Neural cell (in vitro differentiated cells): ENCODE results near the gene KMT2D. TPM values are rescaled to one million over a fixed set of nuclear protein-coding genes. Genes with fewer than 3 reads are reported as not detected.

Experiments used
- H2AFZ ChIP-seq: fragments of 200-600, 300-800 bp; sonication (generic), shearing (Covaris generic); 2 replicates; pipeline ENCODE4 v1.6.0; 2014; ENCODE audit warnings: low read depth, mild to moderate bottlenecking, antibody characterized with exemption, low read length, moderate library complexity
- H3F3A ChIP-seq: fragments of 200-600 bp; shearing (Covaris generic); 2 replicates; pipeline ENCODE4 v1.6.1; 2016; ENCODE audit warnings: mild to moderate bottlenecking, moderate library complexity, mixed read lengths, antibody characterized with exemption, low read length; ENCODE audit not compliant: insufficient read depth, poor library complexity, severe bottlenecking
- H3K27ac ChIP-seq: fragments of 200-600, 300-800 bp; sonication (generic), shearing (Covaris generic); 2 replicates; pipeline ENCODE4 v1.5.1; 2014; ENCODE audit warnings: mild to moderate bottlenecking, low read length, moderate library complexity
- H3K27me3 ChIP-seq: fragments of 300-800, 200-600 bp; sonication (generic), shearing (Covaris generic); 2 replicates; pipeline ENCODE4 v1.6.0; 2014; ENCODE audit warnings: mild to moderate bottlenecking, low read depth, low read length, moderate library complexity; ENCODE audit not compliant: insufficient read depth
- H3K36me3 ChIP-seq: fragments of 300-800, 200-600 bp; sonication (generic), shearing (Covaris generic); 2 replicates; pipeline ENCODE4 v1.5.1; 2014; ENCODE audit warnings: mild to moderate bottlenecking, antibody characterized with exemption, low read length, moderate library complexity; ENCODE audit not compliant: insufficient read depth
- H3K4me2 ChIP-seq: fragments of 300-800, 200-600 bp; sonication (generic), shearing (Covaris generic); 2 replicates; pipeline ENCODE4 v1.6.0; 2014; ENCODE audit warnings: mild to moderate bottlenecking, low read length
- H3K4me3 ChIP-seq: fragments of 300-800, 200-600 bp; sonication (generic), shearing (Covaris generic); 2 replicates; pipeline ENCODE4 v1.5.1; 2014; ENCODE audit warnings: mild to moderate bottlenecking, low read length, moderate library complexity
- H3K79me2 ChIP-seq: fragments of 200-600 bp; shearing (Covaris generic); replicated peaks from 2 replicates; pipeline ENCODE4 v1.6.0; 2014; ENCODE audit warnings: mild to moderate bottlenecking, low read length, moderate library complexity; ENCODE audit not compliant: insufficient read depth
- H3K9ac ChIP-seq: fragments of 300-800, 200-600 bp; sonication (generic), shearing (Covaris generic); 2 replicates; pipeline ENCODE4 v1.6.1; 2016; ENCODE audit warnings: mild to moderate bottlenecking, low read length, mixed read lengths
- H3K9me2 ChIP-seq: fragments of 200-600 bp; shearing (Covaris generic); 2 replicates; pipeline ENCODE4 v1.6.1; 2016; ENCODE audit warnings: mild to moderate bottlenecking, low read length, mixed read lengths; ENCODE audit not compliant: insufficient read depth
- H3K9me3 ChIP-seq: fragments of 200-600, 300-800 bp; sonication (generic), shearing (Covaris generic); 2 replicates; pipeline ENCODE4 v1.6.1; 2016; ENCODE audit warnings: mild to moderate bottlenecking, mixed run types, low read length, moderate library complexity, mixed read lengths
- H4K20me1 ChIP-seq: fragments of 200-600 bp; shearing (Covaris generic); 2 replicates; pipeline ENCODE4 v1.6.1; 2016; ENCODE audit warnings: mild to moderate bottlenecking, mixed run types; ENCODE audit not compliant: insufficient read depth
- EP300 ChIP-seq: fragments of 450-650 bp; conservative IDR thresholded peaks from 2 replicates; pipeline ENCODE4 v1.6.1; 2014; ENCODE audit warnings: antibody characterized with exemption, mild to moderate bottlenecking, moderate library complexity; ENCODE audit not compliant: poor library complexity, severe bottlenecking
- EZH2 ChIP-seq: fragments of 200-600, 300-800 bp; shearing (Covaris generic), sonication (generic); IDR thresholded peaks from 2 replicates; pipeline ENCODE4 v1.6.1; 2014; ENCODE audit warnings: antibody characterized with exemption, low read length, borderline replicate concordance, mild to moderate bottlenecking; ENCODE audit not compliant: insufficient read depth, poor library complexity, severe bottlenecking
- MXI1 ChIP-seq: fragments of 450-650 bp; conservative IDR thresholded peaks from 2 replicates; pipeline ENCODE4 v1.6.1; 2014; ENCODE audit warnings: antibody characterized with exemption, mild to moderate bottlenecking; ENCODE audit not compliant: poor library complexity, severe bottlenecking
- POLR2AphosphoS5 ChIP-seq: IDR thresholded peaks from 2 replicates; pipeline ENCODE4 v1.6.1; 2012
- RAD21 ChIP-seq: fragments of 450-650 bp; conservative IDR thresholded peaks from 2 replicates; pipeline ENCODE4 v1.6.1; 2014; ENCODE audit warnings: antibody characterized with exemption, mild to moderate bottlenecking, moderate library complexity
- SMC3 ChIP-seq: fragments of 450-650 bp; conservative IDR thresholded peaks from 2 replicates; pipeline ENCODE4 v1.6.1; 2014; ENCODE audit warnings: antibody characterized with exemption, mild to moderate bottlenecking, moderate library complexity; ENCODE audit not compliant: poor library complexity
- TAF1 ChIP-seq: IDR thresholded peaks from 2 replicates; pipeline ENCODE4 v1.6.1; 2012; ENCODE audit warnings: low read depth
- polyA plus RNA-seq: library from polyadenylated mRNA; depleted of rRNA; stranded (reverse); fragments of >200 nt; gene quantifications from 2 replicates; pipeline ENCODE4 v1.2.3, GENCODE V29; 2014
- TF ChIP-seq, protein P1 (sequence below): fragments of 450-650 bp; IDR thresholded peaks from 2 replicates; pipeline ENCODE4 v1.5.1; 2014; ENCODE audit warnings: antibody characterized with exemption, mild to moderate bottlenecking, moderate library complexity; ENCODE audit not compliant: poor library complexity, severe bottlenecking
- TF ChIP-seq, protein P2 (sequence below): IDR thresholded peaks from 2 replicates; pipeline ENCODE4 v1.6.1; 2012; ENCODE audit warnings: borderline replicate concordance

The KMT2D gene
- polyA plus RNA-seq, 1 donor from 2014 or later = 15.8 TPM

DNA sequence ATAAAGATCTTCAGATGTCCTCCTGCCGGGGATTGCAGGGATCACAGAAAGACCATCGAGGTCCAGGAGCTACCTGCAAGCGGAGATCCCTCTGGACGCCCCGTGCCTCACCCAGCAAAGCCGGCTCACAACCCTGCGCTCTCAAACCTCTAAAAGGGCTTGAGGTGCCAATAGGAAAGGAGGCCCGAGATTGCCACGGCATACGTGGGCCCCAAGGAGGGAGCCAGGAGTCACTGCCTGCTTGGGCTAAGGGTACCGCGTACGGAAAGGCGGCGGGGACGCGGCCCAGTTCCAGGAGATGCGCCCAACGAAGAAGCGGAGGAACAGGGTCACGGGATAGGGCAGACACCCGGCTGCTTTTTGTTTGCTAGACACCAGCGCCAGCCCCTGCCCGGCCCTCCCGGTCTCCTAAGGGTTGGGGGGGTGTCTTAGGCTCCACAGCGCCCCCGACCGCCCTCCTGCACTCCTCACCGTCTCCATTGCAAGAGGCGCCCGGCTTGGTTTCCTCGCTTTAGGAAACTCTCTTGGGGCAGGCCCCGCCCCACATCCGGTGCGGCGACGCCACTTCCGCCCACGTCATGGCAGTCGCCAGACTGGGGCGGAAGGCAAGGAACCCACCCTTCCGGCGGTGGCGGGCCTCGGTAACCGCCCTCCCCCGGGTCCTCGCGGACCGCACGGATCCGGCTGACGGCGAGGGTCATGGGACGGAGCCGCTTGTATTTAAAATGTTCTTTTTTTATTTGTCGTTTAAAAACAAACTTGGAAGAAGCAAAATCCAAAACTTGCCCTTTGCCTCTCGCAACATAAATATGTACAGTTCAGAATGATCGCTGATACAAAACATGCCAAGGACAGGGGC is 42.1 kb downstream of the KMT2D start, which contains the start of gene PRKAG1:
Gene PRKAG1 (minus strand): TSS at position 516 of the 859 bp plus-strand sequence. CDS start 36 bp downstream, at position 480.
- Histone ChIP-seq H2AFZ (peak within 1 kb of the TSS; percentile 89), H3K36me3 (no peaks in the 10 kb centered on the region), H3K9me3 (no peaks in the 10 kb centered on the region), H4K20me1 (no peaks in the 10 kb centered on the region), H3K4me2 (peak within 1 kb of the TSS; percentile 99), H3K79me2 (no peaks in the 10 kb centered on the region), H3F3A (peaks cover 3% of the 10 kb centered on the region), H3K9me2 (no peaks in the 10 kb centered on the region), H3K27ac (peak within 1 kb of the TSS; percentile 94), H3K27me3 (no peaks in the 10 kb centered on the region), H3K4me3 (peak within 1 kb of the TSS; percentile 84), H3K9ac (peak within 1 kb of the TSS; percentile 96)
- TF ChIP-seq POLR2AphosphoS5 (peak; percentile 97), MXI1 (peak; percentile 69), EP300 (peak; percentile 66), SMC3 (peak; percentile 61), EZH2 (no peak), TAF1 (peak; percentile 96), RAD21 (peak; percentile 55)
- TF ChIP-seq, protein P1, sequence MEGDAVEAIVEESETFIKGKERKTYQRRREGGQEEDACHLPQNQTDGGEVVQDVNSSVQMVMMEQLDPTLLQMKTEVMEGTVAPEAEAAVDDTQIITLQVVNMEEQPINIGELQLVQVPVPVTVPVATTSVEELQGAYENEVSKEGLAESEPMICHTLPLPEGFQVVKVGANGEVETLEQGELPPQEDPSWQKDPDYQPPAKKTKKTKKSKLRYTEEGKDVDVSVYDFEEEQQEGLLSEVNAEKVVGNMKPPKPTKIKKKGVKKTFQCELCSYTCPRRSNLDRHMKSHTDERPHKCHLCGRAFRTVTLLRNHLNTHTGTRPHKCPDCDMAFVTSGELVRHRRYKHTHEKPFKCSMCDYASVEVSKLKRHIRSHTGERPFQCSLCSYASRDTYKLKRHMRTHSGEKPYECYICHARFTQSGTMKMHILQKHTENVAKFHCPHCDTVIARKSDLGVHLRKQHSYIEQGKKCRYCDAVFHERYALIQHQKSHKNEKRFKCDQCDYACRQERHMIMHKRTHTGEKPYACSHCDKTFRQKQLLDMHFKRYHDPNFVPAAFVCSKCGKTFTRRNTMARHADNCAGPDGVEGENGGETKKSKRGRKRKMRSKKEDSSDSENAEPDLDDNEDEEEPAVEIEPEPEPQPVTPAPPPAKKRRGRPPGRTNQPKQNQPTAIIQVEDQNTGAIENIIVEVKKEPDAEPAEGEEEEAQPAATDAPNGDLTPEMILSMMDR = peak; percentile 89
- TF ChIP-seq, protein P2, sequence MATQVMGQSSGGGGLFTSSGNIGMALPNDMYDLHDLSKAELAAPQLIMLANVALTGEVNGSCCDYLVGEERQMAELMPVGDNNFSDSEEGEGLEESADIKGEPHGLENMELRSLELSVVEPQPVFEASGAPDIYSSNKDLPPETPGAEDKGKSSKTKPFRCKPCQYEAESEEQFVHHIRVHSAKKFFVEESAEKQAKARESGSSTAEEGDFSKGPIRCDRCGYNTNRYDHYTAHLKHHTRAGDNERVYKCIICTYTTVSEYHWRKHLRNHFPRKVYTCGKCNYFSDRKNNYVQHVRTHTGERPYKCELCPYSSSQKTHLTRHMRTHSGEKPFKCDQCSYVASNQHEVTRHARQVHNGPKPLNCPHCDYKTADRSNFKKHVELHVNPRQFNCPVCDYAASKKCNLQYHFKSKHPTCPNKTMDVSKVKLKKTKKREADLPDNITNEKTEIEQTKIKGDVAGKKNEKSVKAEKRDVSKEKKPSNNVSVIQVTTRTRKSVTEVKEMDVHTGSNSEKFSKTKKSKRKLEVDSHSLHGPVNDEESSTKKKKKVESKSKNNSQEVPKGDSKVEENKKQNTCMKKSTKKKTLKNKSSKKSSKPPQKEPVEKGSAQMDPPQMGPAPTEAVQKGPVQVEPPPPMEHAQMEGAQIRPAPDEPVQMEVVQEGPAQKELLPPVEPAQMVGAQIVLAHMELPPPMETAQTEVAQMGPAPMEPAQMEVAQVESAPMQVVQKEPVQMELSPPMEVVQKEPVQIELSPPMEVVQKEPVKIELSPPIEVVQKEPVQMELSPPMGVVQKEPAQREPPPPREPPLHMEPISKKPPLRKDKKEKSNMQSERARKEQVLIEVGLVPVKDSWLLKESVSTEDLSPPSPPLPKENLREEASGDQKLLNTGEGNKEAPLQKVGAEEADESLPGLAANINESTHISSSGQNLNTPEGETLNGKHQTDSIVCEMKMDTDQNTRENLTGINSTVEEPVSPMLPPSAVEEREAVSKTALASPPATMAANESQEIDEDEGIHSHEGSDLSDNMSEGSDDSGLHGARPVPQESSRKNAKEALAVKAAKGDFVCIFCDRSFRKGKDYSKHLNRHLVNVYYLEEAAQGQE = peak; percentile 92

DNA sequence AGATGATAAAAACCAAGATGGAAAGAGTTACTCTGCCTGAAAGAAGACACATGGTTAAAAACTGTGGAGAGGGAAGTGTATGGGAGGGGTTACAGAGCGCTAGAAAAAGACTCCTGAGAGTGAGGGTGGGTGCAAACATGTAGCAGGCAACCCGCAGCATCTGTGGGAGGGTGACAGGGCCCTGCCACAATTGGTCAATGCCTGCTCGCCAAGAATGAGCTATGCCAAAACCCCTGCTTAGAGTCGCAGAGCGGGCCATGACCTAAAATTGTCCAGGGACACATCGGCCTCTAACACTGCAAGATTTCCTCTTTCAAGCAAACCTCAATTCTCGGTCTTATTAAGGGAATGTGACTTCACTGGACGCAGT is 42.7 kb downstream of the KMT2D start:
- Histone ChIP-seq H3K27me3 (no peaks in the 10 kb centered on the region), H3K9me3 (no peaks in the 10 kb centered on the region), H3K4me2 (peak overlapping the region; percentile 44), H3F3A (peaks cover 3% of the 10 kb centered on the region), H3K9me2 (no peaks in the 10 kb centered on the region), H3K4me3 (peak overlapping the region; percentile 84), H4K20me1 (no peaks in the 10 kb centered on the region), H3K9ac (peak overlapping the region; percentile 96), H2AFZ (peak overlapping the region; percentile 48), H3K79me2 (no peaks in the 10 kb centered on the region), H3K36me3 (no peaks in the 10 kb centered on the region), H3K27ac (peak overlapping the region; percentile 94)
- TF ChIP-seq TAF1 = no peak
- TF ChIP-seq, protein P2 = no peak
- TF ChIP-seq EZH2 = no peak
